NCI-H446 (cell line): Measurements from ENCODE around the gene GCNT1.
"Not testable (repeated sequence)": the region's sequence is repeated elsewhere in the genome, so short reads cannot be mapped to it uniquely, and the experiment has no call there.

ENCODE experiments used
- DNase-seq, 2 experiments: peaks; one replicate each; lab custom pipeline; 2025; lab: John Stamatoyannopoulos, UW

GCNT1 gene

DNA sequence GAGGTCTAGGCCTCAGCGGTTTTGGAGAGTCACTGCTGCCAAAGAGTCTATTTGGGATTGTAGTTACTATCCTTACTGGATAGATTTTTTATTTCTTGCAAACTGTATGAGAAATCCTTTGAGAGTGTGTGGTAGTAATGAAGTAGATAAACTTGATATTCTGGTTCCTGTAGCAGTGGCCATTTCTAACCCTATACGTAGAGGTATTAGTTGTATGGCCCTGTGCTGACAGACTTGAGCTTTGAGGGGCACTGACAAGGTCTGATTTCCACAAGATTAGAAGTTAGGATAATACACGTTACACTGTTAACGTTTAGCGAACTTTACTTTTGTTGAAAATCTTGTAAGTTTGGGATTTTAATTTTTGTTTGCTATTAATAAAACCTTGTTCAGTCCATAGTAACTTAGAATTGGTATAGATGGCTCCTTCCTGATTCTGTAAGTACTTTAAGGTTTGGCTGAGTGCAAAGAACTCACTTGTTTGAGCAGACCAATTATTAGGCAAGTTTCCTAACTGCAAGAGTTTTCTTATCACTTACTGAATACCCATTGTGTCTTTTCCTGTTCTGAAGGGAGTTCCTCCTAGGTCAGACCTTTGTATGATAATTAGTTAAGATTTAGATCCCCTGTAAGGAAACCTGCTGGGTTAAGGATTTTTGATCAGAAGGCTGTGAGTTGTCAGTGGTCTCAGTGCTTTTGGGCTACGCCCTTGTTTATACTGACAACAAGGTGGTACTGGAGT lies 31.4 kb downstream of the GCNT1 start:
- DNase-seq = no peak

DNA sequence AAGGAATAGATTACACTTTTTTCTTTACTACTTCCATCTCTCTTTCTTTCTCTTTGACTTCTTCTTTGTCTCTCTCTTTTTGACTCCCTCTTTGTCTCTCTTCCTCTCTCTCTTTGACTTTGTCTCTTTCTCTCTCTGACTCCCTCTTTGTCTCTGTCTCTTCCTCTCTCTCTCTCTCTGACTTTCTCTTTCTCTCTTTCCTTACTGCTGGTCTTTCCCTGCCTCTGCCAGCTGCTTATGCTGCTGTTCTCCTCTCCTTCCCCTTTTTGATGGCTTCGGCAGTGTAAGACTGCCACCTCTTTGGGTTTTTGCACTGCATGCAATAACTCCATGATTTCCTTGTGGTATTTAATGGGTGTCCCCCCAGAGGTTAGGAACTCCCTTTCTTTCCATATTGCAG lies 32.1 kb downstream of the GCNT1 start:
- not testable (repeated sequence) for DNase-seq

DNA sequence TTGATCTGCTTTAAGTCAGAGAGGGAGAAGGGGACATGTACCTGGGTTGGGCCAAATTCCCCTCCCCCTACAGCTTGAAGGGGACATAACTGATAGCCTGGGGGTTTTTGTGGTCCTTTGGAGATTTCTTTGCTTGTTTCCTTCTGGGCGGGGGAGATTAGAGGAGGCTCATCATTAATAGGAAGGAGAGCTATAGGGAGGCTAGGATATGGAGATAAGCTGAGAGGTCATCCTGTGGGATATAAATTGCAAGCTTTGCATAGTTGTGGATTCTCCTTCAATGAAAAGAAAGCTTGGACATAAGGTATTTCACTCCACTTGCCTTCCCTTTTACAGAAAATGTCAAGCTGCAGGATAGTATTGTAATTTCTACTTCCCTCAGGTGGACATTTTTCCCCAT lies 34.5 kb downstream of the GCNT1 start:
- DNase-seq = not testable (repeated sequence)

DNA sequence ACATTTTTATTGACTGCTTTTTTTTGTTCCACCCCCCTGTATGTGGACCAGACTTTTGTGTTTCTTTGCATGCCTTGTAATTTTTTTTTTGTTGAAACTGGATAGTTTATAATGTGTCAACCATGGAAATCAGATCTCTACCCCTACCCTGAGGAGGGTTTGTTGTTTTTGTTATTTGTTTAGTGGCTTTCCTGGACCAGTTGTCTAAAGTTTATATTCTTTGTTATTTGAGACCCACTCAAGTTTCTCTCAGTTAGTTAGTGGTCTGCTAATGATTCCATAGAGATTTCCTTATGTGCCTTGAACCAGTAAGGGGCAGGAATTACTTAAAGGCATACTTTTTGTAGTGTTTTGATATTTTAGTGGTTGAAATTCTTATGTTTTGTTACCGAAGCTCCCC lies 41.1 kb downstream of the GCNT1 start:
- DNase-seq = no peak

DNA sequence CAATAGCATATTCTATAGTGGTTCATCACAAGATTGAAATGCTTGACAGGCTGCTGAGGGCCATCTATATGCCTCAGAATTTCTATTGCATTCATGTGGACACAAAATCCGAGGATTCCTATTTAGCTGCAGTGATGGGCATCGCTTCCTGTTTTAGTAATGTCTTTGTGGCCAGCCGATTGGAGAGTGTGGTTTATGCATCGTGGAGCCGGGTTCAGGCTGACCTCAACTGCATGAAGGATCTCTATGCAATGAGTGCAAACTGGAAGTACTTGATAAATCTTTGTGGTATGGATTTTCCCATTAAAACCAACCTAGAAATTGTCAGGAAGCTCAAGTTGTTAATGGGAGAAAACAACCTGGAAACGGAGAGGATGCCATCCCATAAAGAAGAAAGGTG lies 43.8 kb downstream of the GCNT1 start:
- no peak for DNase-seq

DNA sequence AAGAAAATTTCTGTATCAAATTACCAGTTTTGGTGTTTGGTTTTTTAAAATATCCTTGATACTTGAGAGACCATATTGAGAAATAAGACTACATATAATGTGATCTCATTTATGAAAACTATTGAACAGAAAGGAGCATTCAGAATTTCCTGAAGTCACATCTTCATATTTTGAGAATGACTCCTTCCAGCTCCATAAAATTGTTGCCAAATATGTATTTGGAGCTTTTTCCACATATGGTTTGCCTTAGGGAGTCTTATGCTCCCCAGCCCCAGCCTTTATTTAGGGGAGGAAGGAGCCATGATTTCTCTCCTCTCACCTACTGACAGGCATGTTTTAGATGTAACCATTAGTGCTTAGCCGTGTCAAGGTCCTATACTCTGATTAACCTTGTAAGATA lies 51.1 kb downstream of the GCNT1 start:
- no peak for DNase-seq

DNA sequence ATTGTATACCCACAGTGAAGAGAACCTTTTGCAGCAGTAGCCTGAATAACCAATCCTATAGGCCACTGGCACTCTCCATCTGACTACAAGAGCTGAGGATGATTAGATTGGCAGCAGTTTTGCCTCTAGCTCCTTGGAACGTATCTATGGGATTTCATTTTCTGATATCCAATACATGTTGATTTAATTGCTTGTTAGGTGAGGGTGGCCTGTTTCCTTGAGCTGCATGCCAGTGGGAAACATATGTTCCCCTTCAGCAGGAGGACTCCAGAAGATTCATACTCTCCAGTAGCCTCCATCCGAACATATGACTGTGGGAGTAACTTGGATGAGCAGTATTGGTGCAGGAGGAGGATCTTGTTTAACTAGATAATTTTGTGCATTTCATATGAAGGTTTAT lies 51.5 kb downstream of the GCNT1 start:
- DNase-seq = no peak

DNA sequence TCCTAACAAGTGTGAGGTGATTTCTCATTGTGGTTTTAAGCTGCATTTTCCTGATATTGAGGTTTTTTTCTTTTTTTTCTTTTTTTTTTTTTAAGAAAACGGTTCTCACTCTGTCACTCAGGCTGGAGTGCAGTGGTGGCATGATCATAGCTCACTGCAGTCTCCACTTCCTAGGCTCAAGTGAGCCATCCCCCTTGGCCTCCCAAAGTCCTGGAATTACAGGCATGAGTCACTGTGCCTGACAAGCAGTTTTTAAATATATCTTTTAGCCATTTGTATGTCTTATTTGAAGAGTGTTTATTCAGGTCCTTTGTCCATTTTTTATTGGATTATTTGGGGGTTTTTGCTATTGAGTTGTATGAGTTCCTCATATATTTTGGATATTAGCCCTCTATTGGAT lies 53.8 kb downstream of the GCNT1 start:
- DNase-seq = no peak

DNA sequence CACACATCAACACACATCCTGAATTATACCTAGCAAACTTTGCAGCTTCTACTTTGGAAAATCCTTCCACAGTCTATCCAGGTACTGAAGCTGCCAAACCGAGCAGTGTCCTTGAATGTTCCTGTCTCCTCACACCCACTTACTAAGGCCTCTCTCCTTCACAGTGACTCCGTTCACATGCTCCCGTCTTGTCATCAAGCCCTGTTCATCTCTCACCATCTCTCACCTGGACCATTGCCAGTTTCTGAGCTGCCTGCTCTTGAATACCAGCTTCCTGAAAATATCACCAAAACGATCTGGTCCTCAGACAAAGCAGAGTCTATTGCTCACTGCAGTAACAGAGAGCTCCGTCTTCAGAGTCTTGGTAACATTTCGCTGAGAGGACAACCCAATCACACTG lies 57.4 kb downstream of the GCNT1 start:
- no peak for DNase-seq

DNA sequence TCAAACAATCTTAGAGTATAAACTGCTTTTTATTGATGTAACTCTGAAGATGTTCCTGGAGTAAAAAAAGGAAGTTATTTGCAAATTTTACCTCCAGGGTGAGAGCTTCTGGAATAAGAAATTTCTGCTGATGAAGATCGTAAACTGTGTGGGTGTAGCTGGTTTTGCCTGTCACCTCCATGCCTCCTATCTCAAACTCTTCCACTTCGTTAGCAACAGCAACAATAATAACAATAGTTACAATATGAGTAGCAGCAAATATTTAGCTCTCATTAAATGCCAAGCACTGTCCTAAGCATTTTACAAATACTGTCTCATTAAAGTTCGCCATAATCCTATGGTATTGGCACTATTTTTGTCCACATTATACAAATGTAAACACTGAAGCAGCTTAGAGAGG lies 57.9 kb downstream of the GCNT1 start:
- no peak for DNase-seq

DNA sequence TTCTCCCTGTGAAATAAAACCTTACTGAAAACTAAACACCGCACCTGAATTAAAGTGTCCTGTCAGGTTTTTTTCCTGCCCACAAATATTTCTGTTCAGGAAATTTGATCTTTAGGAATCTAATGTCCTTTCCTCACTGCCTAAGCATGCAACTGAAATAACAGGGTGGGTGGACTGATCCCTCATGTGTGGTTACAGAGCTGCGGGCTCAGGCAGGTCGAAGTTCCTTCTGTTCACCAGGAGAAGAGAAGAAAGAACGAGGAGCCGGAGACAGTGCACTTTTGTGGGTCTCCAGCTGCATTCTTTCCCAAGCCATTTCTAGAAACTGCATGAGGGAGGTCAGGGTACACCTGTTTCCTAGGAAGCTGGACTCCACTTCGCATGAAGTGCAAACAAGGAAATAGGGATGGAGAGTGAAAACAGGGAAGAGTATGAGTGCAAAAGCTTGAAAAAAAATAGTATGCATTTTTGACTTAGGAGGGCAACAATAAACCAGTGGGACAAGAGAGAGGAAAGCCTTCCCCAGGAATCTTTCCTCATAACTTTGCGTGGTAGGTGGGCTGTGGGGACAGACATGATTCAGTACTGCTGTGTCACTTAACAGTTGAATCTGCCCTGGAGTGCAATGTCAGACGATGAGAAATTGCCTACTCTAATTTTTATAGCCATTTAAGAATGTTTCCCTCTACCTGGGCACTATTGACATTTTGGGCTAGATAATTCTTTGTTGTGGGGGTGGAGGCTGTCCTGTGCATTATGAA lies 60.3 kb downstream of the GCNT1 start:
- DNase-seq = no peak

DNA sequence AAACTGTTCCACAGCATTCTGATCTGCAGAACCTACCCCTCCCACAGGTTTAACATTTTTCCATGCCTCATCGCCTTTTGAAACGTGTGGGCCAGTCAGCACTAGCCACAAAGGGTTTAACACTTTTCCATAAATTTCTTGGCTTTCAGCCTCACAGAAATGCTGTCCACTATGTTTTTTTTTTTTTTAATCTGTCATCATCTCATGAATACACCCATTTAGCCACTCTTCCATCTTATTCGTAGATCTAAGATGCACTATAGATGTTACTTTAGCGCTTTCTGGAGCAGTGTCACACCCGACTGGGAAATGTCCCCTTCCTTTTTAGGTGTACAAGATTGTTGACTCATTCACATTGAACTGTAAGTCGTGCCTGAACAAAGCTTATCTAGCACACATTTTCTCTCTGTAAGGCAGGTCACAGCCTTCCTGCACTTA lies 62.3 kb downstream of the GCNT1 start:
- no peak for DNase-seq

DNA sequence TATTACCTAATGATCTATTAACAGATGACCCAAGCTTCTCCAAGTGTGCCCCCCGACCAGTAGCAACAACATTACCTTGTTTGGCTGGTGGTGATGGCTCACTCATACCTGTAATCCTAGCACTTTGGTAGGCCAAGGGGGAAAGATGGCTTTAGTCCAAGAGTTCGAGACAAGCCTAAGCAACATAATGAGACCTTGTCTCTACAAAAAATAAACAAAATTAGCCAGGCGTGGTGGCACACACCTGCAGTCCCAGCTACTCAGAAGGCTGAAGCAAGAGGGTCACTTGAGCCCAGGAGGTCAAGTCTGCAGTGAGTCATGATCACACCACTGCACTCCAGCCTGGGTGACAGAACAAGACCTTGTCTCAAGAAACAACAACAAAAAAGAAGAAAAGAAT lies 62.9 kb downstream of the GCNT1 start:
- DNase-seq = no peak

DNA sequence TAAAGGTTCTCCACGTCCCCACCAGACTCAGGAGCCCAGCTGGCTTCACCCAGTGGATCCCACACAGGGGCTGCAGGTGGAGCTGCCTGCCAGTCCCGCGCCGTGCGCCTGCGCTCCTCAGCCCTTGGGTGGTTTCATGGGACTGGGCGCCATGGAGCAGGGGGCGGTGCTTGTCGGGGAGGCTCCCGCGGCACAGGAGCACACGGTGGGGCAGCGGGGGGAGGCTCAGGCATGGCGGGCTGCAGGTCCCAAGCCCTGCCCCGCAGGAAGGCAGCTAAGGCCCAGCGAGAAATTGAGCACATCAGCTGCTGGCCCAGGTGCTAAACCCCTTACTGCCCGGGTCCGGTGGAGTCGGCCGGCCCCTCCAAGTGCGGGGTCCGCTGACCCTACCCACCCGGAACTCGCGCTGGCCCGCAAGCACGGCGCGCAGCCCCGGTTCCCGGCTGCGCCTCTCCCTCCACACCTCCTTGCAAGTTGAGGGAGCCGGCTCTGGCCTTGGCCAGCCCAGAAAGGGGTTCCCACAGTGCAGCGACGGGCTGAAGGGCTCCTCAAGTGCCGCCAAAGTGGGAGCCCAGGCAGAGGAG lies 64.7 kb downstream of the GCNT1 start:
- DNase-seq = not testable (repeated sequence)

DNA sequence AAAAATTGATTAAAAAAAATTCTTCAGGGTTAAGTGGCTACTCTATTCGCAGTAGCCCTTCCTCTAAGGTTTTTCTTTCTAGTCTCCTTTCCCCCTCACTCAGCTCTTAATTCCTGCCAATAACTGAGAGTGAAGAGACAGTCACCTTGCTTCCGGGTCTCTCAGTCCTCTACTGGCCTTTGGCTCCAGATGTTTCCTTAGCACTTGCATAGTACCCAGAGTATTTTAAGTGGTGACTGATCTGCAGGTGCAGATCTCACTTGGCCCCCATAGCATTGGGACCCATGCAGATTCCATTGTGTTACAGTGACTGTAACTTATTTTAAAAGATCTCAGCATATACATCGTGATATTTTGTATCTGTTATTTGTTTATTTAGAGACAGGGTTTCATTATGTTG lies 66.2 kb downstream of the GCNT1 start:
- DNase-seq = no peak

DNA sequence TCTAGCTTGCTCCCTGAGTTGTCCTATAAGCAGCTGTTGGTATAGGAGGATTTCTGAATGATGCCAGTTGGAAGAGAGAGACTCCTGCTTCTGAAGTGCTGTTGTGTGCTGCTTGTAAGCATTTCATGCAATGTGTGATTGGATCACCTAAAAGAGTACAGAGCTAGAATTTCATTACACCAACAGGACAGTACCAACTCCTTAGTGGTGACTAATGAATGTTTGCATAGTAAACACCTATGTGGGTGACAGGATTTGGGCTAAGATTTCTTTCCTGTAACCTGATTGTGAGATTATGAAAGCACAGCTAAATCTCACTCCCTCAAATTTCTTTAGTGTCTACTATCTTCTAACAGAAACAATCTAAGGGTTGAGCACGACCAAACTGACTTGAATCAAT lies 67.0 kb downstream of the GCNT1 start:
- no peak for DNase-seq

DNA sequence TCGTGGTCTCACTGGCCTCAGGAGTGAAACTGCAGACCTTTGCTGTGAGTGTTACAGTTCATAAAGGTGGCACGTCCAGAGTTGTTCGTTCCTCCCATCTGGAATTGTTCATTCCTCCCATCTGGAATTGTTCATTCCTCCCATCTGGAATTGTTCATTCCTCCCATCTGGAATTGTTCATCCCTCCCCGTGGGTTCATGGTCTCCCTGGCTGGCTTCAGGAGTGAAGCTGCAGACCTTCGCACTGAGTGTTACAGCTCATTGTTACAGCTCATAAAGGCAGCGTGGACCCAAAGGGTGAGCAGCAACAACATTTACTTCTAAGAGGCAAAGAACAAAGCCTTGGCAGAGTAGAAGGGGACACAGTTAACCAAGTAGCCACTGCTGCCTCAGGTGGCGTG lies 69.1 kb downstream of the GCNT1 start:
- DNase-seq = no peak

DNA sequence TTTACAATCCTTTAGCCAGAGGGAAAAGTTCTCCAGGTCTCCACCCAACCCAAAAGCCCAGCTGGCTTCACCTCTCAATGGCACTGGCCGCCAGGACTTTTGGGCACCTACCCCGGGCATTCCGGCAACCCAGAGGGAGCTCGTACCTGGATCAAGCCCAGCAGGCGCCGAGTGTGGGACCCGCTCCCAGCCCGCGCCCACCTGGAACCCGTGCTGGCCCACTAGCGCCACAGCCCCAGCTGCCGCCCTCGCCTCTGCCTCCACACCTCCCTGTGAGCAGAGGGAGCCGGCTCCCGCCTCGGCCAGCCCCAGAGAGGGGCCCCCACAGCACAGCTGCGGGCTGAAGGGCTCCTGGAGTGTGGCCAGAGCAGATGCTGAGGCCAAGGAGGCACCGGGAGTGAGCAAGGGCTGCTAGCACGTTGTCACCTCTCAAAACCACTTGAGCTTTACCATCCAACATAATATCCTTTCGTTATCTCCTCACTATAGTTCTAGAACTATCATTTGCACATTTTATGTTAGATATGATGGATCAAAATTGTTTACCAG lies 69.7 kb downstream of the GCNT1 start:
- no peak for DNase-seq

DNA sequence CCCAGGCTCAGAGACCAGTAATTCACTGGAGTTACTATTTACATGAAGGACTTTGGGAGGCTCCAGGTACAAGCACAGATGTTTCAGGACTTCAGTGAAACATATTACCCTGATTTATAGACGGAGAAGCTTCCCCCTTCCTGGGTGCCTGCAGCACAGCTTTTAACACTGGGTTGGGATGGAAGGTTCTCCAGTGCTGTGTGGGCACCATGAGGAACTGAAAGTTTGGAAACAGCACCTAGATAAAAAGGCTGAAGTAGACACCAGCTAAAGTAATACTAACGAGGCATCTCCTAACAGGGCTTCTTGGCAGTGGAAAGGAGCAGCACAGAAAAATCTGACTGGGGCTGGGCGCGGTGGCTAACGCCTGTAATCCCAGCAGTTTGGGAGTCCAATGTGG lies 70.7 kb downstream of the GCNT1 start:
- DNase-seq = no peak

DNA sequence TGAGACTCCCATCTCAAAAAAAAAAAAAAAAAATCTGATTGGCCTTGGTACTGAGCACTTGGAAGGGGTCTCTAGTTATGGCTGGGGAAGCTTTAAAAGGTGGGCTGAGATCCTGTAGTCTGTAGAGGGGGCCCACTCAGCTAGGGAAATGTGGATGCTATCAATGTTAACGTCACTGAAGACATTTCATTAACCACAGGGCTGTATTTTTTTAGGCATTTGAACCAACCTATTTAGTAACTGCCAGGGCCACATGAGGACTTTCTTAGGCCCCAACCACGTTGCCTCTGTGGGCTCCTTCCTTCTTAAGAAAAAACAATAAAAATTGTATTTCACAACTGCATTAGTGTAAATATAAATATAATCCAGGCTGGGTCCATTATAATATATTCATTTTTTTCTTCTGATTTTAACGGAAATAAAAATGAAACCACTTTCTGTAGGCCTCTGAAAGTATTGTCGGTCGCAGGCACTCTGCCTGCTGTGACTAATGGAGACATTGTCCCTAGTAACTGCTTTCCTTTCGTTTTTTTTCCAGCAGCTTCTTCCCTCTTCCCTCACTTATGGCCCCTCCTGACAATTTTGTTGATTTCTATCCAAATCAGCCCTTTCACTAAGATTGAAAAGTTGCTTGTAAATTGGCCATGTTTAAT lies 71.6 kb downstream of the GCNT1 start:
- no peak for DNase-seq

DNA sequence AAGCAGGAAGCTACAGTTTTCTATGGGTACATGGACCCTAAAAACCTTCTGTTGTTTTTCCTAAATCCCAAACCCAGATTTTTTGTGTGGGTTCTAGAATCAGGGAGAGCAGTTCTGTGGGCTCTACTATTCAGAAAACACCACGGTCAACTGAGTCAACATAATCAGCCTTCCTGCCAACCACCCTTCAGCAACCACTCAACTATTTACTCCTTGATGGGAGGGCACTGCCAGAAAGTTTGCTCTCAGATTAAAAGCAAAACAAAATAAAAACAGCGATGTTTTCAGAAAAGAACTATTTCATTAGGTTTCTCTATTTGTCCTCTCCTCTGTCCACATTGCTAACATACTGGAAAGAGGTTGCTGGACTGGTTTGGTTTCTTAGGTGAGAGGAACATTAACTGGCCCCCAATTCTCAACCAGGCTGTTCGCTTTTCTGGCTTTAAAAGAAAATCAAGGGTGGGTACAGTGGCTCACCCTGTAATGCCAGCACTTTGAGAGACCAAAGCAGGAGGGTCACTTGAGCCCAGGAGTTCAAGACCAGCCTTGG lies 72.3 kb downstream of the GCNT1 start:
- no peak for DNase-seq

DNA sequence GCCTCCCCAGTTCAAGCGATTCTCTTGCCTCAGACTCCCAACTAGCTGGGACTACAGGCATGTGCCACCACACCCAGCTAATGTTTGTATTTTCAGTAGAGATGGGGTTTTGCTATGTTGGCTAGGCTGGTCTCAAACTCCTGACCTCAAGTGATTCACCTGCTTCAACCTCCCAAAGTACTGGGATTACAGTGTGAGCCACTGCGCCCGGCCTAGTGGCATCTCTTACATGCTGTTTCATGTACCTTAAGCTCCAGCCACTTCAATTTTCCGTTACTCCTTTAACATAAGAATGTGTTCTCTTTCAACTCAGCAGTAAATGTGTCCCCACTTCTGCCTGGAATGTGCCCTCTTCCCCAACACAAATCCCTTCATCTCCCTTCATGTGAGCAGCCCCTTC lies 73.9 kb downstream of the GCNT1 start:
- DNase-seq = not testable (repeated sequence)
